Endothelial cell of umbilical vein (primary cell): ENCODE measurements around the gene MAST4. TPM values are rescaled to one million over a fixed set of nuclear protein-coding genes. Genes with fewer than 3 reads are reported as not detected.

Experiments used
- BruUV-seq: library from RNA; stranded (reverse); fragments of 400-500 nt; replicated peaks from 2 replicates; lab custom pipeline; 2021; lab: Mats Ljungman, UMichigan
- CTCF ChIA-PET: fragments of 300-600, 350-600 bp; sonication (Branson Sonifier 250); formaldehyde crosslinking; loops from one replicate; lab custom pipeline; 2021; ENCODE audit warnings: antibody characterized with exemption, inconsistent platforms; lab: Charles Lee
- POLR2A ChIA-PET: fragments of 300-600, 350-600 bp; sonication (Branson Sonifier 250); formaldehyde crosslinking; loops from one replicate; lab custom pipeline; 2021; ENCODE audit warnings: antibody characterized with exemption, inconsistent platforms; lab: Charles Lee
- DNase-seq: peaks from one replicate; pipeline ENCODE4 v3.0.0-alpha.2; 2011; ENCODE audit warnings: low read depth, low spot score
- FAIRE-seq: peaks from 2 replicates; lab custom pipeline; 2011; peaks lifted over from hg19 to GRCh38; lab: Jason Lieb, UNC
- H2AFZ ChIP-seq: 2 replicates; pipeline ENCODE4 v1.6.0; 2012; ENCODE audit warnings: low read depth, low read length, control low read depth, inconsistent platforms
- H3K27ac ChIP-seq: 2 replicates; pipeline ENCODE4 v1.5.1; 2011; ENCODE audit warnings: low read depth, mild to moderate bottlenecking, control low read depth, low read length, moderate library complexity; ENCODE audit not compliant: insufficient read depth
- H3K27me3 ChIP-seq, 2 experiments: 2 replicates each; pipeline versions ENCODE4 v1.6.0 to v1.6.1; 2011; ENCODE audit warnings: low read length in 2 of 2, mixed read lengths in 1 of 2; ENCODE audit not compliant: control insufficient read depth in 2 of 2, insufficient read depth in 2 of 2
- H3K36me3 ChIP-seq, 2 experiments: 2 replicates in 1 of 2; 3 replicates in 1 of 2; pipeline ENCODE4 v1.5.1; 2011; ENCODE audit warnings: low read length in 2 of 2, mild to moderate bottlenecking in 1 of 2, moderate library complexity in 1 of 2; ENCODE audit not compliant: control insufficient read depth in 2 of 2, insufficient read depth in 2 of 2; ENCODE audit errors: extremely low read depth in 1 of 2
- H3K4me1 ChIP-seq: 3 replicates; pipeline ENCODE4 v1.5.1; 2011; ENCODE audit warnings: mild to moderate bottlenecking, low read length; ENCODE audit not compliant: control insufficient read depth, insufficient read depth; ENCODE audit errors: extremely low read depth
- H3K4me2 ChIP-seq: 2 replicates; pipeline ENCODE4 v1.6.1; 2011; ENCODE audit warnings: low read length, control low read depth, mixed read lengths; ENCODE audit not compliant: insufficient read depth
- H3K4me3 ChIP-seq, 3 experiments: fragments of 200-600 bp in 1 of 3; sonication (generic), shearing (Covaris generic) in 1 of 3; replicated peaks in 1 of 3; 2 replicates each; pipeline ENCODE4 v1.5.1; 2011 to 2016; ENCODE audit warnings: control low read depth in 3 of 3, low read length in 3 of 3, mild to moderate bottlenecking in 2 of 3, inconsistent platforms in 1 of 3, low read depth in 1 of 3, moderate library complexity in 1 of 3; ENCODE audit not compliant: insufficient read depth in 1 of 3
- H3K79me2 ChIP-seq: 2 replicates; pipeline ENCODE4 v1.6.0; 2012; ENCODE audit warnings: low read length, inconsistent platforms; ENCODE audit not compliant: control insufficient read depth, insufficient read depth
- H3K9ac ChIP-seq: replicated peaks from 2 replicates; pipeline ENCODE3; 2011; ENCODE audit warnings: low read length, control low read depth; ENCODE audit not compliant: insufficient read depth; ENCODE audit errors: extremely low read depth
- H3K9me1 ChIP-seq: replicated peaks from 3 replicates; pipeline ENCODE4 v1.6.0; 2011; ENCODE audit warnings: mild to moderate bottlenecking, low read length; ENCODE audit not compliant: control insufficient read depth, insufficient read depth; ENCODE audit errors: extremely low read depth
- H3K9me3 ChIP-seq: replicated peaks from 2 replicates; pipeline ENCODE4 v1.5.1; 2012; ENCODE audit warnings: low read length, inconsistent platforms; ENCODE audit not compliant: control insufficient read depth, insufficient read depth
- H4K20me1 ChIP-seq: replicated peaks from 2 replicates; pipeline ENCODE3; 2011; ENCODE audit warnings: mild to moderate bottlenecking, low read length; ENCODE audit not compliant: control insufficient read depth, insufficient read depth; ENCODE audit errors: extremely low read depth
- FOS ChIP-seq: IDR thresholded peaks from 2 replicates; pipeline ENCODE4 v1.6.1; 2011; ENCODE audit warnings: mild to moderate bottlenecking, low read length, moderate library complexity, borderline replicate concordance; ENCODE audit not compliant: insufficient read depth
- JUN ChIP-seq: IDR thresholded peaks from 2 replicates; pipeline ENCODE4 v1.6.1; 2011; ENCODE audit warnings: borderline replicate concordance, low read depth; ENCODE audit not compliant: insufficient read length, insufficient read depth
- MYC ChIP-seq: IDR thresholded peaks from one replicate; pipeline ENCODE4 v1.6.1; 2011; ENCODE audit warnings: mild to moderate bottlenecking, low read depth, low read length
- POLR2A ChIP-seq: IDR thresholded peaks from 2 replicates; pipeline ENCODE4 v1.6.1; 2012; ENCODE audit warnings: low read depth, mild to moderate bottlenecking, control low read depth, low read length
- POLR2AphosphoS5 ChIP-seq: IDR thresholded peaks from 2 replicates; pipeline ENCODE4 v1.6.1; 2012; ENCODE audit warnings: low read depth, mild to moderate bottlenecking, control low read depth, low read length, moderate library complexity; ENCODE audit not compliant: insufficient read depth
- dilution Hi-C: fragments of 300-500 bp; cut with MboI; formaldehyde crosslinking; loops from one replicate; pipeline ENCODE4 v1.15.0; 2019; ENCODE audit warnings: low sequenced_read_pairs; ENCODE audit not compliant: extremely low pct_ligation_motif_present
- intact Hi-C: fragments of 100-400 bp; cut with micrococcal nuclease; formaldehyde crosslinking; loops from one replicate; pipeline ENCODE4 v1.10.0; 2022
- polyA plus RNA-seq, 4 experiments: library from polyadenylated mRNA; depleted of rRNA in 3 of 4; stranded (reverse) in 3 of 4; unstranded in 1 of 4; fragments of >200 nt; gene quantifications; 2 replicates each; pipeline versions ENCODE4 v1.2.1 to v1.2.3, GENCODE V29; 2011 to 2012; ENCODE audit warnings: missing spikeins in 1 of 4
- total RNA-seq: library from RNA; stranded (reverse); gene quantifications from 2 replicates; pipeline ENCODE4 v1.2.3, GENCODE V29; 2021
- TF ChIP-seq, protein P1 (sequence below): IDR thresholded peaks from 2 replicates; pipeline ENCODE4 v1.6.1; 2011; ENCODE audit not compliant: insufficient read depth, insufficient read length

Gene MAST4
- total and polyA plus RNA-seq, 2 donors (not counting 3 experiments of a cell fraction or from before 2014, with no cell fraction given): 40.2 to 116 TPM

DNA sequence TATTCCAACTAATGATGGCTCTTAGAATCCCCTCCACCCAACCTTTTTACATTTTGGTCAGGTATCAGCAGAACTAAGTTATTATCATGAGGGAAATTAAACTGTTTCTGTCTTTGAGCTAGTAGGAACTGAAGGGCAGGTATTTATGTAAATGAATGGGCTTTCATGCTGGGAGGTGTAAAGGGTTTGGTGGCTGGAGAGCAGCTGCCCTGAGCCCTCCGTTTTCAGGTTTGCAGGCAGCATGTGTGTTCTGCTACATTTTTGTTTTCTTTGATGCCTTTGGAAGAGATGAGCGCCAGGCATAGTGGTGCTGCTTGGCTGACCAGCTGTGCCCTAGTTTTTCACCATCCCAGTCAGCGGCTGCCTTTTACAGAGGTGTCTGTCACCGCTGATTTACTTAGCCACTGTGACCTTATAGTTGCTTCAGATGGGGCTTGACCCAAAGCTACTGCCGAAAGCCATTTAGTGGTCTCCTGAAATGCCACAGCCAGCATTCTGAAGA is 231.9 kb downstream of the MAST4 start:
- ChIA-PET CTCF (interaction anchor here (1.0 to 6.7 kb wide), 9 partner anchors 11 to 381 kb away, joined by 3 to 130 read pairs (median 6); no protein-coding TSS in a partner anchor), POLR2A (interaction anchor here (0.9 to 5.2 kb wide), 10 partner anchors 8 to 187 kb away, joined by 3 to 76 read pairs (median 8); no protein-coding TSS in a partner anchor)
- H3K36me3 ChIP-seq: no peaks in the 10 kb centered on the region
- H3K4me1 ChIP-seq: peaks cover 22% of the 10 kb centered on the region
- intact Hi-C loops: loop anchor here (1.0 kb wide), 2 partner anchors 13 to 36 kb away; no protein-coding TSS in a partner anchor
- no peaks in the 10 kb centered on the region for H3K9me1 ChIP-seq
- H3K27ac ChIP-seq: peak overlapping the region; percentile 91
- no peaks in the 10 kb centered on the region for H3K27me3 ChIP-seq
- no TSS peak for BruUV-seq
- DNase-seq: no peak
- peak overlapping the region; percentile 0 for H2AFZ ChIP-seq
- dilution Hi-C loops: no loop called here
- peaks cover 17% of the 10 kb centered on the region for H3K79me2 ChIP-seq
- H3K9me3 ChIP-seq: no peaks in the 10 kb centered on the region
- H4K20me1 ChIP-seq: no peaks in the 10 kb centered on the region
- H3K4me2 ChIP-seq: peak overlapping the region; percentile 74
- FAIRE-seq: no peak
- H3K9ac ChIP-seq: peak overlapping the region; percentile 100
- peak overlapping the region in 2 of 3 experiments; percentile 55 to 70 for H3K4me3 ChIP-seq
- TF ChIP-seq POLR2A (no peak), MYC (no peak), POLR2AphosphoS5 (no peak), JUN (no peak), FOS (no peak)
- TF ChIP-seq, protein P1, sequence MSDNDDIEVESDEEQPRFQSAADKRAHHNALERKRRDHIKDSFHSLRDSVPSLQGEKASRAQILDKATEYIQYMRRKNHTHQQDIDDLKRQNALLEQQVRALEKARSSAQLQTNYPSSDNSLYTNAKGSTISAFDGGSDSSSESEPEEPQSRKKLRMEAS: no peak
